Measurements from ENCODE around the gene CARS1.

Gene CARS1

DNA sequence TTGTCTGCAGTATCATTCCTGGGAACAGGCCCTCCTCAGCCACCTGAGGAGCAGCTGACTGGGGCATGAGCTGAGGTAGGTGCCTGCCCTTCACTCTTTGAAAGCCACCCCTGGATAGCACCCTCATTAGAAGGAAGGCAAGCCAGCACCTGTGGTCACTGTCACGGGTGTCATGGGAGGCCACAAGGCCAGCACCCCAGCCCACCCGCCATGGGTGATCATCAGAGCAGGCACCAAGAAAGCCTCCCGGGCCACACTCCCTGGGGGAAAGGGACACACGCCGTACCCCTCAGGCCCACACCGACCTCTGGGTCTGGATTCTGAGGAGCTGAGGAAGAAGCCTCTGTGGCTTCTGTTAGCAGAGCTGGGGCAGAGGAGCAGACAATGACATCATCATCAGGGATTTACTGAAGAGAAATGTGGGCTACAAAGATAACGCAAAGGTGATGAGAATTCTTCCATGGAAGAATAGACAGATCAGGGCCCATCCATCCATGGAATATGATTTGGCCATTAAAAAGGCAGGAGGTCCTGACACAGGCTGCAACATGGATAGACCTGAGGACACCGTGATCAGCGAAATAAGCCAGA, 48.4 kb downstream of the CARS1 start:
- no peak for DNase-seq (ENCODE audit: low spot score)

DNA sequence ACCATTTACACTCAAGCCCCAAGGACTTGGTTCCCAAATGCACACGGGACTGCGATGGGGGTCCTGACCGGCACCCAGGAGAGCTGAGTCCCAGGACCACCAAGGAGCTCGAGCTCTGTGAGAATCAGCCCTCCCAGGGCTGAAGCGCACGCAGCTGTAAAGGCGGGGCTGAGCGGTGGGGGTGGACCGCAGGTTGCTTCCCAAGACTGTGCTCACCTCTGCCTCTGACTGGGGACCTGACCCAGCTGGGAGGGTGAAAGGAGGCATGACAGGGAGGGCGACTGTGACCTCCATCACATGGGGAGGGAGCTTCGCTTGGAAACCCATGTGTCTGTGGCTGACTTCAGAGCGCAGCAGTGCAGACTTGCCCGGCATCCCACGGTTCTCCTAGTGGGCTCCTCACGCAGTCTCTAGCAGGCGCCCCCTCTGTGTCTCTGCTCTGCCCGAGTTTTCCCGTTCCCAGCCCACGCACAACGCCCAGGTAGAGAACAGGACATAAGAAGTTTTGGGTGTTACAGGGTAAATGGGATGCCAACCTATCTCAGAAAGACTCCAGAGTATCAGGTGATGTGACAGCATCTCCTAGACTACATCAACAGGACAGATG, 49.7 kb downstream of the CARS1 start:
- no peak for DNase-seq (ENCODE audit: low spot score)

DNA sequence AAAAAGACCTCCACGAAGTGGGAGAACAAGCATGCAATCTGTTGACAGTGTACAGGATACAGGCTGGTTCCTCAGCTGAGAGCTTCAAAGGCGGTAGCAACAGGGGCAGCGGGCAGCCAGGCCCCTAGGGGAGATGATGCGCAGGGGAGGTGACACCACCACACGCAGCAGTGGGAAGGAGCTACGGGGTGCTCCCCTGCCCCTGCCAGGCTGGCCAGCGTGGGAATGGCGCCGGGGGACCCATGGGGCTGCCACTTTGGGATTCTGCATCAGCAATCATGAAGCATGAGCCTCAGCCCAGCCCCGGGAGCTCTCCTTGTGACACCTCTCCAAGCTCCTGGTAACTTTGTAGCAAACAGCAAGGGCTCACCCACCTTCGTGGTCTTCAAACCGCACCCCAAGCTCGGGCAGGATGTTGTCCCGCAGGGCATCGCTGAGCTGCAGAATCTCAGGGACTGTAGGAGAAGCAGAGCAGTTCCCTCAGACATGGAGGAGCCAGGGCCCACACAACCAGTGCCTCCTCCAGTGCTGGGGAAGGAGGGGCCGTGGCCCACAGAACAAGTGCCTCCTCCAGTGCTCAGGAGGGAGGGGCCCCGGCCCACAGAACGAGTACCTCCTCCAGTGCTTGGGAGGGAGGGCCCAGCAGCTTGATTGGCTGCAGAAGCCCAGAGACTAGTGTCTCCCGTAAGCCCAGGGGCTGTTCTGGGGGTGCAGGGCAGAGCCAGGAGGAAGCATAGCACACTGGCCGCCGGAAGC, 50.5 kb downstream of the CARS1 start:
- DNase-seq (ENCODE audit: low spot score): no peak

DNA sequence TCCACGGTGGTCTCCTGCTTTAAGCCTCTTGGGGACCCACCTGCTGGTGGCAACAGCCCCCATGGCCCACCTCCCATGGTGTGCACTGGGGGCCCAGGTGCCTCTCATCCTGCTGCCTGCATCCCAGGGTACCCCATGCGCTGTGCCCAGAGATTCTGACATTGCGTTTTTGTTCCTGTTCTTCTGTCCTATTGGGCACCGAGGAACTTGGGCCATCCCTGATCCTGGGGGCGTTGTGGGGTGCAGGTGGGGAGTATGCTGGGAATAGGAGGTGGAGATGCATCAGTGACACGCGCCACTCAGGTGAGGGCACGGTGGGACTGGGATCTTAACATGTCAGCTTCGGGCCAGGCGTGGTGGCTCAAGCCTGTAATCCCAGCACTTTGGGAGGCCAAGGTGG, 52.7 kb downstream of the CARS1 start:
- DNase-seq (ENCODE audit: low spot score): no peak

DNA sequence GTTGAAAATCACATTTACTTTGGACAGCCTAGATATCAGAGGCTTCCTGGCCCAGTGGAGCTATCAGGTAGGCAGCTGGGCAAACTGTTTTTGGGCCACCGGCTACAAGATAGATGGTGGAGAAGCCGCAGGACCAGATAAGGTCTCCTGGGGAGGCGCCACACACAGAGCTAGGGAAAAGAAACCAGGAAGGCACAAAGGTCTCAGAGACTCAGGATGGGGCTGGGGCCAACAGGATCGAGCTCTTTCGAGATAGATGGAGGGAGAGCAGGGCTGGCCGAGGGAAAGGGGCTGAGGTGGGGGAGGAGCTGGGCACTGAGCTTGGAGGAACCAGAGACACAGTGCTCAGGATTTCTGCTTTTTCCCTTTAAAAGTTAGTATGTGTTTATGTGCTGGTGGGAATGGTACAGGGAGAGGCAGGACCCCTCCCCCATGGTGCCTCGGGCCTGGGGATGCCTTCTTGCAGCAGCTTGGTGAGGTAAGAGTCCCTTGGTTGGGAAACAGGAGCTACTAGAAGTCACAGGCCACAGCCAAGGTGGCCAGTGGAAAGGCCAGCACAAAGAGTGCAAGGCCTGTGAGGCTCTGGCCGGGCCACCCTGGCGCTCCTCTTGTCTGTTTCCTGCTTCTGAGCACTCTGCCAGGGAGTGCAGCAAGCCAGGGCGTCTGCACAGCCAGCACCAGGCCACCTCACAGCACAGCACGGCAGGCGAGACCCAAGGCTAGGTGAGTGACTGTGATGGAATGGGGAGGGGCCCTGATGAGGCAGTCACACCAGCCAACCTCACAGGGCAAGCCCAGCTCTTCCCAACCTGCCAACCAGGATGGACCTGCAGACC, 53.6 kb downstream of the CARS1 start:
- no peak for DNase-seq (ENCODE audit: low spot score)

DNA sequence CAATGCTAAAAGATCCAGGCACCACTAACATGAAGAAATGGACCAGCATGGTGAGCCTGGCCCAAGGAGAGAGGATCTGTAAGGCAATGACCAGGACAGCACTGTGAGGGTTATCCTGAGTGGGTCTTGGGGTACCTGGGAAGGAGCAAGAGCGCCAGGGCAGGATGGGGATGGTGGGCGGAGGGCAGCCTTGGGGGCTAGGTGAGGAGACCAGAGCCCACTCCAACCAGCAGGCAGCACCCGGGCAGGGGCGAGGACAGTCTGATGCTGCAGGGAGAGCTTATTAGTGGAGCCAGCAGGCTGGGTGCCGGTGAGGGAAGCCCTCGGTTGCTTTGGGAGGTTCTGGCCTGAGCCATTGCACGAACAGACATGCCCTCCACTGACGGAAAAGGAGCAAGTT, 54.4 kb downstream of the CARS1 start:
- no peak for DNase-seq (ENCODE audit: low spot score)

DNA sequence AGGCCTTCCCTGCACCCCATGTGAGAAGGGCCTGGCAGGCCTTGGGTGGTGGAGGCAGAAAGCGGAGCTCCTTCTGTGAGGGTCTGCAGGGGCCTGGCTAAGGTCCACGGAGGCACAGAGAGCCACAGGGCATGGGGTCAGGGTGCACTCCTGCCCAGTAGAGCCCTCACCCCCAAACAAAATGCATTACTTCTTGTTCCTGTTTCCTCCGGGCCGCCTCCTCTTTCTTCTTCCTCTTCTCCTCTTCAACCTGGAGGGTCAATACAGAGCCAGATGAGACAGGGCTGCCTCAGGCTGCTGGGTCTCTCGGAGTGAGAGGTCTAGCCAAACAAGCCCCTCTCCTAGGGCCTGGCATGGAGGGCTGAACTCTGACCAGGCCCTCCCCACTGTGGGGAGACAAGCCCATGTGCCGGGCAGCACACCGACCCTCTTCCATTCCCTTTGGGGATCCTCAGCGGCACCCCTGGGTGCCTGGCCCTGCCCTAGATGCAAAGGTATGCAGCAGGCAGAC, 54.8 kb downstream of the CARS1 start:
- DNase-seq (ENCODE audit: low spot score): no peak

DNA sequence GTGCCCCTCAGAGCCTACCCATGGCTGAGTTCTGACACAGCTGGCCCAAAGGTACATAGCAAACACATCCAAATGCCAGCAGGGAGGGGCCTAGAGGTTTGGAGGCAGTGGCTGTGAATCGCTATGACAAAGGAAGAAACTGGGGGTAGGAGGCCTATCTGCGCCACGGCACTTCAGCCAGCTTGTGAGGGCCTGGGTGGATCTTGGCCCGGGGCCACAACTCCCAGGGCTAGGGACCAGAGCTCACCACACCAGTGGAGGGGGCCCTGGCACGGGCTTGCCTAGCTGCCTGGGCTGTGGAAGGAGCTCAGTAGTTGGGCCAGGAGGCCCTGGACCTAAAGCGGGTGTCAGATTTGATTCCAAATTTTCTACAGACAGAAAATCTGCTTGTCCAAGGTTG, 55.7 kb downstream of the CARS1 start:
- no peak for DNase-seq (ENCODE audit: low spot score)

DNA sequence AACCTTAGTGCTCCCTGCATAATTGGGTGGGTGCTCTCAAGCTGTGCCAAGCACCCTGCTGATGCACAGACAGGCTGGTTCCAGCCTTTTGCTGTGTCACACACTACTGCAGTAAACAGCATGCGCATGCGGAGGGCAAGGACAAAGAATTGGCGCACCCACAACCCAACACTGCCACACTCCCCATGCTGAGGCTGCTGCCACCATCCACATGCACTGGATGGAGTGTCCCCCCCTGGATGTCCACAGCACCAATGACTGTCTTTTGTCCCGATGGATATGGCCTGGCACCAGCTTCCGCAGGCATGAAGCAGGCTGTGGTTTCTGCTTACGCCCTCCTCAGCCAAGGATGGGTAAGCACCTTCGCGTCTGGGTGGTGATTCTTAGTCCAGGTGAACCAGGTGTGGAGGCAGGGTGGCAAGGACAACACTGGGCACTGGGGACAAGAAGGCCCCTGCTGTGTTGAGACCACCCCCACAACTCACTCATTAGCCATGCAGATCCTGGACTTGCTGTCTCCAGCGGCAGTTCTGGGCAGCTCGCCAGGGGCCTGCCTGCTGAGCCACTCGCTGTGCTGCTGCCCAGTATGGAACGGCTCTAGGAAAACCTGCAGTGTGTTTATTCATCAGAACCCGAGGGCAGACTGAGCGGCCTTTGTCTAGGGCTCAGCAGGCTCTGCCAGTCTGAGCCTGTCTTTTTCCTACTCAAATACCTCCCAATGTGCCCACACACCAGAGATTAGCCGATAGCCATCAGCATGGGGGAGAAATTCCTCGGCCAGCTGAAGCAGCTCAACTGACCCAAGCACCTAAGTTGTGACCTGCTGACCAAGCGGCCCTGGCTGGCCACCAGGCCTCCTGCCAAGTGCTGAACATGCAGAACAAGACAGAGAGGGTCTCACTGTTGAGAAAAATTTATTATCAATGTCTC, 56.9 kb downstream of the CARS1 start:
- no peak for DNase-seq (ENCODE audit: low spot score)

DNA sequence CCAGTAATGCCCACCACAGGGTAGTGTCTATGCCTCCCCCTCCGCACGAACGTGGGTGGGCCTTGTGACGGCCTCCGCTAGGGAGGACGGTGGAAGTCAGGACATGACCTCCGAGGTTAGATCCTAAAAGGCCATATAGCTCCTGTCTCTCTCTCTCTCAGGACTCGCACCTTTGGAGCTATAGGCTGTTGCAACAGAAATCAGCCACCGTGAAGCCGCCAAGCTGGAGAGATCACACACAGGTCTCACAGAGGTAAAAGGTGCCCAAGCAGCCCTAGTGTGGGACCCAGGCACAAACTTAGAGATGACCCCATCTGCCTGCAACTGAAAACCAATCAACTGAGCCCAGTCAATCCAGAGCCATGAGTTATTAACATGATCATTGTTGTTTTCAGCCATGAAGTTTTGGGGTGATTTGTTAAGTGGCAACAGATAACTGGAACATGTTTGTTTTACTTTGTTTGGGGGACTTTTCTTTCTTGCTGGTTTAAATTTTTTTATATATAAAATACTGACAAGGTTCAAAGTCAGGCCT, 57.7 kb downstream of the CARS1 start:
- DNase-seq (ENCODE audit: low spot score): no peak

DNA sequence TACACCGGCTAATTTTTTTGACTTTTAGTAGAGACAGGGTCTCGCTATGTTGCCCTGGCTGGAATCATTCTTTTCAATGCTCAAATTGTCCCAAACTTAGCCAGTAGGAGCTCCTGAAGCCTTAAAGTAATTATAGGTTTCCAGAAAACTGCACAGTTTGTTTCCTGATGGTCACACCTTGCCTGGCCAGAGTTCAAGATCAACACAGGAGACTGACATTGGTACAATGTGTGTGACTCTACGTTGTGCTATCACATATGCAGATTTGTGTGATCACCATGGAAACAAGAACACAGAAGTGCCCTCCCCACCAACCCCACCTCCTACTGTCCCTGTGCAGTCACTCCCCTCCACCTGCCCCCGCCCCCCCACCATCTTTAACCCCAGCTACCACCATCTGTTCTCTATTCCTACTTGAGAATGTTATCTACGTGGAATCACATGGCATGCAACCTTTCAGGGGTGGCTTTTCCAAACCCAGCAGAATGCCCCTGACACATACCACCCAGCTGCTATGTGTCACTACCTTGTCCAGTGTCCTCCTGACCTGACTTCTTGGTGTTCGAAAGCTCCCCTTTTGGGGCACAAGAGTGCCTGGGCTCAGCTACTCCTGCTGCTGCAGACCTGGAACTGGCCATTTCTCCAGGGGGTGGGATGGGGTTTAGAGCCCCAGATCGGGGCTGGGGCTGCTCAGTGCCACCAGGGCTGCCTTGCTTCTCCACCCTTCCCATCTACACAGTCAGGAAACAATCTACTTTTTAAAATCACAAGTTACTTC, 59.0 kb downstream of the CARS1 start:
- no peak for DNase-seq (ENCODE audit: low spot score)

DNA sequence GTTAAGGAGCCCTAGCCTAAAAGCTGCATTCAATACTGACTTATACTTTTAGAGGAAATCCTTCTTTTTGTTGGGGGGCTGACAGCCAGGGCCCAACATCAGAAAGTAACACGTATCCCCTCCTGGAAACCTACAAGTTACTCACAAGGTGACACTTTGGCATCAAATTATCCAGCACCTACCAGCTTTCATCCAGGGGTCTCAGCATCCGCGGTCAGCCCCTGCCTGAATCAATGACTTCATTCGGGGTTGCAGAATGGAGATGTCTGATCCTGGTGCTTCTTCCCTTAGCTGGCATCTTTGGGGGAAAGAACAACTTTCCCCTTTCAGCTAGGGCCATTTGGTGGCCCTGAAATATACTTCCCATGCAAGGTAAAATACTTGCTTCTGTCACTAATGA, 59.8 kb downstream of the CARS1 start:
- no peak for DNase-seq (ENCODE audit: low spot score)

DNA sequence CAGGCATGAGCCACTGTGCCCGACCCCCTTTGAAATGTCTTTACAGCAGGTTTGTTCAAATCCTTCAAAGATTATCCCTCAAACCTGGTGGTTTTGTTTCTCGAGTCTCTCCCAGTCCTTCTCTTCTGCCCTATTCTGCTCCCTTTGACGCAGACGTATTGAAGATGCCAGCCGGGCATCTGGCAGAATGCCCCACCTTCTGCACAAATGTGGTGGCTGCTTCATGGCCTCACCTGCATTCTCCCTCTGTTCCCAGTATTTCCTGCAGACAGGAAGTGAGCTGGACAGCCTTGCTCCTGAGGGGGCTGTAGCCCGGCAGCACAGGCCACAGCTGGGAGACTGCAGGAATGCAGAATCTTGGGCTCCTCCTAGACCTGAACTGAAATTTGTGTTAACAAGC, 60.2 kb downstream of the CARS1 start:
- no peak for DNase-seq (ENCODE audit: low spot score)

DNA sequence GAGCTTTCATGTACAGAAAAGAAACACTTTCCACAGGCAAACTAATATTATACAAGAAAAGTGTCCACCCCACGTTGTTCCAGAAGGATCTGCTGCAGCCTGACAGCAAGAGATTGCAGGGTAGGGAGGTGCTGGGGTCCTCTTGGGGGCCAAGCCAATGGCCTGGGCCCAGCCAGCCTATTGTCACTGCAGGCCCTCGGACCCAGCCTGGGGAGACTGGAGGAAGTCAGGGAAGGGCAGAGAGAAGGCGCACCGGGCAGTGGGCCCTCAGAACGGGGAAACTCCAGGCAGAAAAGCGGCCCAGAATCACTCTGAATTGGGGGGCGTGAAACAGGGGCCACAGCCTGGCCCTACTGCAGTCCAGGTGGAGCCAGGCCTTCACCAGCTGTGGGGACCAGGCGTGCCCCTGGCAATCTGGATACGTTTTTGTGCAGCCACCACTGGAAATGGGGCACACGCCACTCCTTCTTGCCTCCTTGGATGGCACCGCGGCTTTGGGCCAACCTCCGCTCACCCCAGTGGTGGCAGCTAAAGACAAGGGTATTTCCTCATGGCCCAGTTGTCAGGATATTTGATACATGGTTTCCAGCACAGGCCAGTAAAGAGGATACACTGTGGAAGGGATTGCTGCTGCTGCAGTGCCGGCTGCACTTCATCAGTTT, 61.2 kb downstream of the CARS1 start:
- no peak for DNase-seq (ENCODE audit: low spot score)

DNA sequence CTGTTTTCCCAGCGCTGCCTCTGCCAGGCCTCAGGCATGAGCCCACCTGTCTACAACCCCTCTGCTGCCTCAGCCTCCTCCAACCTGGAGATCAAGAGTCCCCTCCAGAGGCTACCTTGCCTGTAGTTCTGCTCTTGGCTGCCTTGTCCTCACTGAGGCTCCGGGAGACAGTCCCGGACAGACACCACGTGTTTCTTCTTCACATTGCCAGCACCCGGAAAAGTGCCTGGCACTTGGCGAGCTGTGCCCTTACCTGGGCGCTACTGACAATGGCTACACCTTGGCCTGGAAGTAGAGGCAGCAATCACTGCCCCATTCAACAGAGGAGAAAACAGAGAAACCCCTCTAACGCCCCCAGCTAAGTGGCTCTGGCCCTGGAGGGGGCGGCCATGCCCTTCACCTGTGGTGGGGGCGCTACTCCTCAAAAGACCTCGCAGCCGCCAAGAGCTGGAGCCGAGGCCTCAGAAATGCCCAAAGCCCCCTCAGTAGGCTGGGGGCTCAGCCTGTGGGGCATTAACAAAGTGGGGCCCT, 62.1 kb downstream of the CARS1 start:
- DNase-seq (ENCODE audit: low spot score): no peak

DNA sequence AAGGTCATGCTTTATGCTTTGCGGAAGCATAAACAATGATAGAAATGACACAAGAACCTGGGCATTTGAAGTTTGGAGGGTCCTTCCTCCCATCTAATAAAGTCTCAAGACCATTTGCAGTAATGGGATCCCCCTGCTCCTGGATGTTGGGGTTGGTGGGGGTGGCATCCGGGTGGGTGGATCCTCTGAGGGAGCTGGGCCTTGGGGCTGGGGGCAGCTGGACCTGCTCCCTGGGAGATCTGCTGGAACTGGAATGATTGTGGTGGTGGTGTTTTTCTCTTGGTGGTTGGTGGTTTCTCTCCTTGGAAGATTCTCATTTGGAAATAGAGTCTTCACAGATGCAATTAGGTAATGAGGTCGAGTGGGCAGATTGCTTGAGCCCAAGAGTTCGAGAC, 62.9 kb downstream of the CARS1 start:
- DNase-seq (ENCODE audit: low spot score): no peak

DNA sequence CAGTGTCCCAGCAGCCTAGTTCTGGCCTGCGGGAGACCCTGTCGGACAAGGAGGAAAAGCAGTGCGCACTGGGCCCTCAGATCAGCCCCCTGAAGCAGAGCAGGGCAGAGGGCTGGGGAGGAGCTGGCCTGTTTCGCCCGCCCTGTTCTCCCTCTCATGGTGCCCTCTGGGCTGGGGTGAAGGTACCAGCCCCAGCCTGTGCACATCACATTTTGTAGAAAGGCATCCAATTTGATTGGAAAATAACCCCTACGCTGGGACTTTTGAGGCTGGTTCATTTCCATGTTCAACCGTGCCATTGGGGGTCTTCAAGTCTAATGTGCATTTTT, 64.3 kb downstream of the CARS1 start:
- no peak for DNase-seq (ENCODE audit: low spot score)

DNA sequence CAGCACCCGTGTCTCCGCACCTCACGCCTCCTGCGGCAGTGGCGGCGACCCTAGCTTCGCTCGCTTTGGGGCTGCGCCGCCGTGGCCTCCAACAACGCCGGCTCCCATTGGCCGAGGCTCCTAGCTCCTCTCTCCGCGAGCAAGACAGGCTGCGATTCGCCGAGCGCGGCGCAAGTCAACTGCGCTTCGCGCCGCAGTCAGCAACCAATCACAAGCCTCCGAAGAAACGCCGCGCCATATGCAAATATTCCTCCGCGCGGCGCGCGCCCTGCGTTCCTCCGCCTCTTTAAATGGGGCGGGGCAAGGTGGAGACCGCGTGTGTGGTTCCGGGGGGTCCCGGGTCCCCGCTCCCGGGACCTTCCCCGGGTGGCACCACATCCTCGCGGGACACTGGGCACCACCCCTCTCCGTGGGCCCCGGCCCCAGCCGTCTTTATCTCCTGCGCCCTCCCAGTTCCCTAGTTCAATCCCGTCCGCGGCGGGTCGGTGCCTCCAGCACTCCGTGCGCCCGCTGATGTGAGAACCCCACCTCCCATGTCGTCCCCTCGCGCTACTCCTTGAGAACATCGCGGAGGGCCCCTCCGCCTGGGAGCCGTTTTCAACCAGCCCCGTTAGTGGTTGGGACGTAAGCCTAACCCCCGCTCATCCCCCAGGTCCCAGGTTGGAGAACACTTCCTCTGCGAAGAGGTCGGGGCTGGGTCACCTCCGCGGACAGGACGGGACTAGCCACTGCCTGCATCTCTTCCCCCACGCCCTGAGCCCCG, 64.8 kb downstream of the CARS1 start, which contains the start of gene NAP1L4:
NAP1L4 (minus strand) TSS at position 96 of the 763 bp plus-strand sequence. CDS start 13,109 bp downstream, outside the sequence.
- DNase-seq (ENCODE audit: low spot score): peak; percentile 96
